ENCODE measurements around the gene TRIP4. TPM values are rescaled to one million over a fixed set of nuclear protein-coding genes. Genes with fewer than 3 reads are reported as not detected.
A peak's percentile ranks its signal among the peaks of the same experiment; 100 is the strongest.

Gene TRIP4
- total RNA-seq, 1 experiment from 2014 or later: 12.9 TPM

DNA sequence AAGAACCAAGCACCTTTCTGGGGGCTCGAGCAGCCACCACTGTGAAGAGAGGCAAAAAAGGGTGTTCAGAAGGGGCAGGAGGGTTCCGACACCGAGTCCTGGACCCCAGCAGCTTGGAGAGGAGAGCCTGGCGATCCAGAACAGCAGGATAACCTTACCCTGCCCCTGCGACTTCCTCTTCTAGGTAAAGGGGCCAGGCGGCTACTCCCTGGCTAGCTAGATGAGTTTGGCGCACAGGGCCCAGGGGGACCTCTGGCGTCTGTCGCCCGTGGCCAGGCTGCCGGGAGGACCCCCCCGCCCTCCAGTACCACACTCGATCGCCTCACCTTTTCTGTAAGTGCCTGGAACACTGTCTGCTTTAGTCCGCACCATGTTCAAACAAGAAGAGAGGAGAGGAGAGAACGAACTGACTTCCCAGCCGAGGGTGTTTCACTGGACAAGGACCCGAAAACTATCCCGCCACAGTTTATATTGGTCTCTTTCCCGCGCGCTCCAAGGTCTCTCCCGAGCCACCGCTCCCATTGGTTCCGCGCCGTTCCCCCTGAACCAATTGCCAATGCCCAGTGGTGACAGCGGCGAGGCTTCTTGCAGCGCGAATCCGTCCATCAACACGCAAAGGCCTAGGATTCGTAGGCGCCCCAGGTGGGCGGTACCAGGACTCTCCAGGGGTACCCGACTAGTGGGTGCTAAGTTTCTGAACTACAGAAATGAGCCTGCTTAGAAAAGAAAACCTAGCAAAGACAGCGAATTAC is 6.5 kb upstream of the TRIP4 start, which contains the start of gene PCLAF:
Gene PCLAF (minus strand): TSS at position 442 of the 752 bp plus-strand sequence. CDS start 70 bp downstream, at position 372.
- TF ChIP-seq, protein P1, sequence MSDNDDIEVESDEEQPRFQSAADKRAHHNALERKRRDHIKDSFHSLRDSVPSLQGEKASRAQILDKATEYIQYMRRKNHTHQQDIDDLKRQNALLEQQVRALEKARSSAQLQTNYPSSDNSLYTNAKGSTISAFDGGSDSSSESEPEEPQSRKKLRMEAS (CRISPR knock-in tag; IDR thresholded peaks at IDR 0.05): peak; percentile 36; the same call in 1 of the 2 replicates
- TF ChIP-seq TEAD1 (CRISPR knock-in tag; IDR thresholded peaks at IDR 0.05): peak; percentile 26; the same call in 1 of the 2 replicates
- TF ChIP-seq ARID4B (CRISPR knock-in tag; IDR thresholded peaks at IDR 0.05; ENCODE audit: borderline replicate concordance): no peak; the same call in 1 of the 2 replicates
- no peak for TF ChIP-seq IRF2 (CRISPR knock-in tag; IDR thresholded peaks at IDR 0.05; ENCODE audit: borderline replicate concordance, low read depth)
- TF ChIP-seq TP53 (CRISPR knock-in tag; IDR thresholded peaks at IDR 0.05): peak; percentile 53; the same call in 1 of the 2 replicates
- TF ChIP-seq, protein P2, sequence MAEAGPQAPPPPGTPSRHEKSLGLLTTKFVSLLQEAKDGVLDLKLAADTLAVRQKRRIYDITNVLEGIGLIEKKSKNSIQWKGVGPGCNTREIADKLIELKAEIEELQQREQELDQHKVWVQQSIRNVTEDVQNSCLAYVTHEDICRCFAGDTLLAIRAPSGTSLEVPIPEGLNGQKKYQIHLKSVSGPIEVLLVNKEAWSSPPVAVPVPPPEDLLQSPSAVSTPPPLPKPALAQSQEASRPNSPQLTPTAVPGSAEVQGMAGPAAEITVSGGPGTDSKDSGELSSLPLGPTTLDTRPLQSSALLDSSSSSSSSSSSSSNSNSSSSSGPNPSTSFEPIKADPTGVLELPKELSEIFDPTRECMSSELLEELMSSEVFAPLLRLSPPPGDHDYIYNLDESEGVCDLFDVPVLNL (CRISPR knock-in tag; IDR thresholded peaks at IDR 0.05; ENCODE audit: borderline replicate concordance, low read depth): peak; percentile 92
- TF ChIP-seq NFYB (CRISPR knock-in tag; conservative IDR thresholded peaks at IDR 0.05; ENCODE audit: low read depth): peak; percentile 94
- TF ChIP-seq, protein P3, sequence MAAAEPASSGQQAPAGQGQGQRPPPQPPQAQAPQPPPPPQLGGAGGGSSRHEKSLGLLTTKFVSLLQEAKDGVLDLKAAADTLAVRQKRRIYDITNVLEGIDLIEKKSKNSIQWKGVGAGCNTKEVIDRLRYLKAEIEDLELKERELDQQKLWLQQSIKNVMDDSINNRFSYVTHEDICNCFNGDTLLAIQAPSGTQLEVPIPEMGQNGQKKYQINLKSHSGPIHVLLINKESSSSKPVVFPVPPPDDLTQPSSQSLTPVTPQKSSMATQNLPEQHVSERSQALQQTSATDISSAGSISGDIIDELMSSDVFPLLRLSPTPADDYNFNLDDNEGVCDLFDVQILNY (CRISPR knock-in tag; IDR thresholded peaks at IDR 0.05): peak; percentile 98
- no peak for TF ChIP-seq MYBL2 (CRISPR knock-in tag; IDR thresholded peaks at IDR 0.05)
- Mint-ChIP-seq H3K36me3 (peaks cover 5% of the 10 kb centered on the region), H3K27ac (peak within 1 kb of the TSS; percentile 60; the same call in 1 of the 2 replicates), H3K4me1 (peaks cover 11% of the 10 kb centered on the region), H3K9me3 (no peaks in the 10 kb centered on the region), H3K27me3 (ENCODE audit: low read depth) (peaks cover 65% of the 10 kb centered on the region), H3K4me3 (peak within 1 kb of the TSS; percentile 88)
- CTCF ChIA-PET: interaction anchor here (0.5 to 0.6 kb wide), 2 partner anchors 22 to 47 kb away, joined by 3 read pairs; no protein-coding TSS in a partner anchor
- ATAC-seq (peak; percentile 99), DNase-seq (ENCODE audit: low spot score) (peak; percentile 95)
- POLR2A ChIA-PET: interaction anchor here (0.6 to 0.7 kb wide), 2 partner anchors 9 to 111 kb away, joined by 3 to 4 read pairs; no protein-coding TSS in a partner anchor

- DNase-seq (ENCODE audit: low spot score) (no peak), ATAC-seq (no peak)
- Mint-ChIP-seq H3K36me3 (0 out of 2 replicates have a peak, but pooled peaks cover 2% of the 10 kb centered on the region), H3K4me3 (no peak overlapping the region), H3K4me1 (peaks cover 11% of the 10 kb centered on the region), H3K27me3 (ENCODE audit: low read depth) (peaks cover 69% of the 10 kb centered on the region), H3K9me3 (no peaks in the 10 kb centered on the region), H3K27ac (no peak overlapping the region)
- CTCF ChIA-PET: no interaction called here
- POLR2A ChIA-PET: no interaction called here
- TF ChIP-seq TCF7 (CRISPR knock-in tag; IDR thresholded peaks at IDR 0.05; ENCODE audit: low read depth) (no peak), ELF4 (CRISPR knock-in tag; IDR thresholded peaks at IDR 0.05; ENCODE audit: low read depth) (no peak), PRDM15 (CRISPR knock-in tag; IDR thresholded peaks at IDR 0.05) (no peak), ZBTB21 (CRISPR knock-in tag; IDR thresholded peaks at IDR 0.05; ENCODE audit: borderline replicate concordance) (no peak), ZNF671 (CRISPR knock-in tag; IDR thresholded peaks at IDR 0.05) (no peak)
- TF ChIP-seq, protein P4, sequence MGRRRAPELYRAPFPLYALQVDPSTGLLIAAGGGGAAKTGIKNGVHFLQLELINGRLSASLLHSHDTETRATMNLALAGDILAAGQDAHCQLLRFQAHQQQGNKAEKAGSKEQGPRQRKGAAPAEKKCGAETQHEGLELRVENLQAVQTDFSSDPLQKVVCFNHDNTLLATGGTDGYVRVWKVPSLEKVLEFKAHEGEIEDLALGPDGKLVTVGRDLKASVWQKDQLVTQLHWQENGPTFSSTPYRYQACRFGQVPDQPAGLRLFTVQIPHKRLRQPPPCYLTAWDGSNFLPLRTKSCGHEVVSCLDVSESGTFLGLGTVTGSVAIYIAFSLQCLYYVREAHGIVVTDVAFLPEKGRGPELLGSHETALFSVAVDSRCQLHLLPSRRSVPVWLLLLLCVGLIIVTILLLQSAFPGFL (CRISPR knock-in tag; IDR thresholded peaks at IDR 0.05; ENCODE audit: borderline replicate concordance): no peak
- TF ChIP-seq, protein P2 (CRISPR knock-in tag; IDR thresholded peaks at IDR 0.05; ENCODE audit: borderline replicate concordance, low read depth): no peak
- TF ChIP-seq, protein P5, sequence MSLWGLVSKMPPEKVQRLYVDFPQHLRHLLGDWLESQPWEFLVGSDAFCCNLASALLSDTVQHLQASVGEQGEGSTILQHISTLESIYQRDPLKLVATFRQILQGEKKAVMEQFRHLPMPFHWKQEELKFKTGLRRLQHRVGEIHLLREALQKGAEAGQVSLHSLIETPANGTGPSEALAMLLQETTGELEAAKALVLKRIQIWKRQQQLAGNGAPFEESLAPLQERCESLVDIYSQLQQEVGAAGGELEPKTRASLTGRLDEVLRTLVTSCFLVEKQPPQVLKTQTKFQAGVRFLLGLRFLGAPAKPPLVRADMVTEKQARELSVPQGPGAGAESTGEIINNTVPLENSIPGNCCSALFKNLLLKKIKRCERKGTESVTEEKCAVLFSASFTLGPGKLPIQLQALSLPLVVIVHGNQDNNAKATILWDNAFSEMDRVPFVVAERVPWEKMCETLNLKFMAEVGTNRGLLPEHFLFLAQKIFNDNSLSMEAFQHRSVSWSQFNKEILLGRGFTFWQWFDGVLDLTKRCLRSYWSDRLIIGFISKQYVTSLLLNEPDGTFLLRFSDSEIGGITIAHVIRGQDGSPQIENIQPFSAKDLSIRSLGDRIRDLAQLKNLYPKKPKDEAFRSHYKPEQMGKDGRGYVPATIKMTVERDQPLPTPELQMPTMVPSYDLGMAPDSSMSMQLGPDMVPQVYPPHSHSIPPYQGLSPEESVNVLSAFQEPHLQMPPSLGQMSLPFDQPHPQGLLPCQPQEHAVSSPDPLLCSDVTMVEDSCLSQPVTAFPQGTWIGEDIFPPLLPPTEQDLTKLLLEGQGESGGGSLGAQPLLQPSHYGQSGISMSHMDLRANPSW (CRISPR knock-in tag; conservative IDR thresholded peaks at IDR 0.05; ENCODE audit: low read depth): no peak
Observed at GRCh38 chr15:64383760-64384159, 3.9 kb upstream of the TRIP4 start.
